GM23338 (cell line): ENCODE data around the gene FYCO1. TPM values are rescaled to one million over a fixed set of nuclear protein-coding genes. Genes with fewer than 3 reads are reported as not detected.

Source experiments
- ATAC-seq: fragments of 200-7000 bp; cut with Tn5 transposase; 3 replicates; pipeline ENCODE4 v1.9.1; 2020
- DNase-seq: peaks from one replicate; pipeline ENCODE4 v3.0.0-alpha.2; 2015; ENCODE audit warnings: low spot score
- H2AFZ ChIP-seq: fragments of 200-600 bp; sonication (generic); 2 replicates; pipeline ENCODE4 v1.8.0; 2016; ENCODE audit warnings: antibody characterized with exemption, mild to moderate bottlenecking, moderate library complexity
- H3F3A ChIP-seq: fragments of 200-600 bp; sonication (generic); replicated peaks from 2 replicates; pipeline ENCODE4 v1.8.0; 2017; ENCODE audit warnings: antibody characterized with exemption, mixed run types, low read depth
- H3K27ac ChIP-seq: fragments of 200-600 bp; sonication (generic); 2 replicates; pipeline ENCODE4 v1.6.1; 2016; ENCODE audit warnings: low read depth
- H3K27me3 ChIP-seq: fragments of 200-600 bp; sonication (generic); 2 replicates; pipeline ENCODE4 v1.8.0; 2016; ENCODE audit warnings: mild to moderate bottlenecking, mixed run types, moderate library complexity; ENCODE audit not compliant: insufficient read depth
- H3K36me3 ChIP-seq: fragments of 200-600 bp; sonication (generic); 2 replicates; pipeline ENCODE4 v1.8.0; 2016; ENCODE audit warnings: mild to moderate bottlenecking; ENCODE audit not compliant: insufficient read depth
- H3K4me1 ChIP-seq: fragments of 200-600 bp; sonication (generic); 2 replicates; pipeline ENCODE4 v1.8.0; 2016; ENCODE audit warnings: mild to moderate bottlenecking, moderate library complexity; ENCODE audit not compliant: insufficient read depth
- H3K4me2 ChIP-seq: fragments of 200-600 bp; sonication (generic); 2 replicates; pipeline ENCODE4 v1.7.1; 2017; ENCODE audit warnings: mixed run types
- H3K4me3 ChIP-seq: fragments of 200-600 bp; sonication (generic); 2 replicates; pipeline ENCODE4 v1.6.1; 2016; ENCODE audit warnings: mixed run types
- H3K79me2 ChIP-seq: fragments of 200-600 bp; sonication (generic); replicated peaks from 2 replicates; pipeline ENCODE4 v1.8.0; 2017; ENCODE audit warnings: mild to moderate bottlenecking; ENCODE audit not compliant: insufficient read depth
- H3K9me2 ChIP-seq: fragments of 200-600 bp; sonication (generic); 2 replicates; pipeline ENCODE4 v1.8.0; 2017; ENCODE audit not compliant: insufficient read depth
- H4K20me1 ChIP-seq: fragments of 200-600 bp; sonication (generic); replicated peaks from 2 replicates; pipeline ENCODE4 v1.8.0; 2017; ENCODE audit warnings: mild to moderate bottlenecking; ENCODE audit not compliant: insufficient read depth
- H3K27ac Mint-ChIP-seq: 2 replicates; pipeline ENCODE4 v1.8.0; 2020; ENCODE audit warnings: inconsistent platforms, mild to moderate bottlenecking, moderate library complexity, mixed read lengths
- H3K27me3 Mint-ChIP-seq: 3 replicates; pipeline ENCODE4 v1.8.0; 2022; ENCODE audit warnings: low read depth, mild to moderate bottlenecking, moderate library complexity, mixed read lengths, inconsistent platforms; ENCODE audit not compliant: insufficient read depth, poor library complexity
- H3K36me3 Mint-ChIP-seq: 3 replicates; pipeline ENCODE4 v1.8.0; 2021; ENCODE audit warnings: low read depth, mild to moderate bottlenecking, inconsistent platforms, moderate library complexity, mixed read lengths
- H3K4me1 Mint-ChIP-seq: 3 replicates; pipeline ENCODE4 v1.8.0; 2020; ENCODE audit warnings: mild to moderate bottlenecking, inconsistent platforms, mixed read lengths
- H3K4me3 Mint-ChIP-seq: 3 replicates; pipeline ENCODE4 v1.8.0; 2021; ENCODE audit warnings: moderate library complexity, mild to moderate bottlenecking, inconsistent platforms, mixed read lengths
- H3K9me3 Mint-ChIP-seq: 3 replicates; pipeline ENCODE4 v1.8.0; 2020; ENCODE audit warnings: moderate library complexity, mild to moderate bottlenecking, inconsistent platforms, mixed read lengths
- CREB1 ChIP-seq: fragments of 250-450 bp; sonication (Bioruptor Pico); IDR thresholded peaks from 2 replicates; pipeline ENCODE4 v1.5.0; 2020; ENCODE audit warnings: low read depth, mild to moderate bottlenecking, moderate library complexity
- CTCF ChIP-seq, 2 experiments: fragments of 200-600 bp in 1 of 2; sonication (generic) in 1 of 2; conservative IDR thresholded peaks; 2 replicates each; pipeline versions ENCODE4 v1.5.1 to v1.6.1; 2016 to 2017; ENCODE audit warnings: antibody characterized with exemption in 2 of 2, low read depth in 2 of 2, mild to moderate bottlenecking in 2 of 2, moderate library complexity in 1 of 2
- ETS1 ChIP-seq: IDR thresholded peaks from 2 replicates; pipeline ENCODE4 v1.6.1; 2016; ENCODE audit warnings: antibody characterized with exemption
- EZH2 ChIP-seq: fragments of 200-600 bp; sonication (generic); IDR thresholded peaks from one replicate; pipeline ENCODE4 v1.8.0; 2017; ENCODE audit warnings: antibody characterized with exemption, mild to moderate bottlenecking, low read depth; ENCODE audit not compliant: unreplicated experiment
- EZH2phosphoT487 ChIP-seq: fragments of 200-600 bp; sonication (generic); IDR thresholded peaks from one replicate; pipeline ENCODE4 v1.8.1; 2018; ENCODE audit warnings: antibody characterized with exemption; ENCODE audit not compliant: unreplicated experiment
- JUNB ChIP-seq: IDR thresholded peaks from one replicate; pipeline ENCODE4 v1.6.1; 2016; ENCODE audit warnings: antibody characterized with exemption; ENCODE audit not compliant: unreplicated experiment
- NANOG ChIP-seq: IDR thresholded peaks from 2 replicates; pipeline ENCODE4 v1.6.1; 2016; ENCODE audit warnings: antibody characterized with exemption, borderline replicate concordance
- POLR2AphosphoS5 ChIP-seq: IDR thresholded peaks from 2 replicates; pipeline ENCODE4 v1.6.1; 2016; ENCODE audit warnings: antibody characterized with exemption, low read depth
- REST ChIP-seq: IDR thresholded peaks from one replicate; pipeline ENCODE4 v1.6.1; 2018; ENCODE audit warnings: antibody characterized with exemption; ENCODE audit not compliant: unreplicated experiment
- STAT1 ChIP-seq: IDR thresholded peaks from one replicate; pipeline ENCODE4 v1.6.1; 2016; ENCODE audit warnings: antibody characterized with exemption; ENCODE audit not compliant: unreplicated experiment
- ZNF114 ChIP-seq: fragments of 250-450 bp; sonication (Bioruptor Pico); IDR thresholded peaks from 2 replicates; pipeline ENCODE4 v1.5.0; 2020; ENCODE audit warnings: mild to moderate bottlenecking, moderate library complexity
- ZNF331 ChIP-seq: fragments of 250-450 bp; sonication (Bioruptor Pico); IDR thresholded peaks from 2 replicates; pipeline ENCODE4 v1.5.0; 2020; ENCODE audit warnings: low read depth, mild to moderate bottlenecking, moderate library complexity
- polyA plus RNA-seq: library from polyadenylated mRNA; unstranded; fragments of >200 nt; fragmentation: Nextera tagmentation; extraction: Ambion mirVana; gene quantifications from 2 replicates; pipeline ENCODE4 v1.2.1, GENCODE V29; 2016
- total RNA-seq: library from RNA; depleted of rRNA; stranded (reverse); fragments of >200 nt; shearing (Covaris generic); gene quantifications from 2 replicates; pipeline ENCODE4 v1.2.3, GENCODE V29; 2014

FYCO1 gene
- total and polyA plus RNA-seq, 2 experiments from 2014 or later, result 4.5 to 17.2 TPM

- TF ChIP-seq CREB1 (CRISPR knock-in tag) (no peak), EZH2phosphoT487 (no peak), ZNF331 (no peak), CTCF (conservative IDR thresholded peaks at IDR 0.05; ENCODE audit: low read depth in 2 of 2) (no peak), ETS1 (no peak), STAT1 (no peak)
Measured at GRCh38 chr3:45940781-45941365, 54.8 kb downstream of the FYCO1 start (continued).

GRCh38 chr3:45940004-45940780 is 55.4 kb downstream of the FYCO1 start:
- Histone ChIP-seq H2AFZ (no peak overlapping the region), H3K27me3 (no peaks in the 10 kb centered on the region), H3K4me2 (no peak overlapping the region), H4K20me1 (peaks cover 11% of the 10 kb centered on the region), H3K9me2 (no peaks in the 10 kb centered on the region), H3K27ac (no peak overlapping the region), H3K4me3 (no peak overlapping the region), H3K79me2 (no peaks in the 10 kb centered on the region), H3K4me1 (no peaks in the 10 kb centered on the region), H3F3A (no peaks in the 10 kb centered on the region), H3K36me3 (peaks cover 8% of the 10 kb centered on the region)
- peak; percentile 14; the same call in 1 of the 3 replicates for ATAC-seq
- Mint-ChIP-seq H3K36me3 (peaks cover 21% of the 10 kb centered on the region), H3K9me3 (no peaks in the 10 kb centered on the region; the same call in 2 of the 3 replicates), H3K4me1 (peaks cover 17% of the 10 kb centered on the region), H3K27me3 (peaks cover 2% of the 10 kb centered on the region), H3K27ac (peak overlapping the region; percentile 26; the same call in 1 of the 2 replicates), H3K4me3 (no peak overlapping the region)
- DNase-seq, result peak; percentile 38
- TF ChIP-seq ZNF114 (no peak), EZH2 (no peak), CTCF (conservative IDR thresholded peaks at IDR 0.05; ENCODE audit: low read depth in 2 of 2) (no peak), ZNF331 (no peak), CREB1 (CRISPR knock-in tag) (no peak), JUNB (no peak), REST (no peak), POLR2AphosphoS5 (no peak), ETS1 (no peak), NANOG (no peak)
